Activated T-helper 17 cell treated with anti-CD3 and anti-CD28 coated beads, Interleukin-2, amount 50 U/mL, for 72 hours (primary cell): ENCODE measurements around the gene STAP2. TPM values are rescaled to one million over a fixed set of nuclear protein-coding genes. Genes with fewer than 3 reads are reported as not detected.

Experiments
- ATAC-seq: fragments of 150-1000 bp; cut with Tn5 transposase; replicated peaks from 2 replicates; pipeline ENCODE4 v1.10.0; 2021; ENCODE audit warnings: mild to moderate bottlenecking, moderate library complexity
- H3K27ac Mint-ChIP-seq: one replicate; pipeline ENCODE4 v1.8.0; 2022; ENCODE audit warnings: mixed read lengths
- H3K27me3 Mint-ChIP-seq: one replicate; pipeline ENCODE4 v1.8.0; 2022; ENCODE audit warnings: mixed read lengths
- H3K36me3 Mint-ChIP-seq: one replicate; pipeline ENCODE4 v1.8.0; 2022; ENCODE audit warnings: low read depth, mild to moderate bottlenecking, mixed read lengths
- H3K4me1 Mint-ChIP-seq: one replicate; pipeline ENCODE4 v1.8.0; 2022; ENCODE audit warnings: mixed read lengths
- H3K4me3 Mint-ChIP-seq: one replicate; pipeline ENCODE4 v1.8.0; 2022; ENCODE audit warnings: mild to moderate bottlenecking, mixed read lengths
- H3K9me3 Mint-ChIP-seq: one replicate; pipeline ENCODE4 v1.8.0; 2022; ENCODE audit warnings: mixed read lengths
- total RNA-seq, 2 donors: library from RNA; stranded (reverse); gene quantifications; one replicate each; pipeline ENCODE4 v1.2.3, GENCODE V29; 2022

The STAP2 gene
- total RNA-seq, result 10 to 100 TPM; 13.3 to 17.4 TPM

GRCh38 chr19:4338441-4339355 is at the start of gene STAP2:
Gene STAP2, minus strand, starts transcription at chr19:4338827. Its CDS starts 74 bp downstream, at chr19:4338753.
- Mint-ChIP-seq H3K36me3 (peaks cover 17% of the 10 kb centered on the region), H3K4me1 (peaks cover 26% of the 10 kb centered on the region), H3K27ac (peak within 1 kb of the TSS; percentile 94), H3K9me3 (peaks cover 5% of the 10 kb centered on the region), H3K27me3 (no peaks in the 10 kb centered on the region), H3K4me3 (peak within 1 kb of the TSS; percentile 85)
- ATAC-seq, result no peak

GRCh38 chr19:4386041-4386782 is 47.6 kb upstream of the STAP2 start:
- no peaks in the 10 kb centered on the region for H3K9me3 Mint-ChIP-seq
- peaks cover 16% of the 10 kb centered on the region for H3K4me1 Mint-ChIP-seq
- H3K36me3 Mint-ChIP-seq, result peaks cover 51% of the 10 kb centered on the region
- no peaks in the 10 kb centered on the region for H3K27me3 Mint-ChIP-seq
- H3K27ac Mint-ChIP-seq, result no peak overlapping the region
- no peak overlapping the region for H3K4me3 Mint-ChIP-seq
- ATAC-seq, result no peak

- no peak for ATAC-seq
- Mint-ChIP-seq H3K4me1 (peaks cover 19% of the 10 kb centered on the region), H3K9me3 (no peaks in the 10 kb centered on the region), H3K36me3 (peaks cover 49% of the 10 kb centered on the region), H3K27me3 (no peaks in the 10 kb centered on the region), H3K27ac (no peak overlapping the region), H3K4me3 (no peak overlapping the region)
Measured at GRCh38 chr19:4385291-4386040, 46.8 kb upstream of the STAP2 start.

GRCh38 chr19:4380254-4380727 is 41.7 kb upstream of the STAP2 start:
- peaks cover 39% of the 10 kb centered on the region for H3K4me1 Mint-ChIP-seq
- H3K9me3 Mint-ChIP-seq, result no peaks in the 10 kb centered on the region
- peak overlapping the region; percentile 86 for H3K4me3 Mint-ChIP-seq
- peak overlapping the region; percentile 76 for H3K27ac Mint-ChIP-seq
- H3K27me3 Mint-ChIP-seq, result no peaks in the 10 kb centered on the region
- ATAC-seq, result peak; percentile 67
- H3K36me3 Mint-ChIP-seq, result peaks cover 50% of the 10 kb centered on the region

- H3K36me3 Mint-ChIP-seq, result peaks cover 46% of the 10 kb centered on the region
- peaks cover 39% of the 10 kb centered on the region for H3K4me1 Mint-ChIP-seq
- peak overlapping the region; percentile 86 for H3K4me3 Mint-ChIP-seq
- ATAC-seq, result peak; percentile 83
- no peaks in the 10 kb centered on the region for H3K9me3 Mint-ChIP-seq
- peak overlapping the region; percentile 76 for H3K27ac Mint-ChIP-seq
- H3K27me3 Mint-ChIP-seq, result no peaks in the 10 kb centered on the region
Measured at GRCh38 chr19:4379383-4380253, 41.0 kb upstream of the STAP2 start.

GRCh38 chr19:4378886-4379285 is 40.3 kb upstream of the STAP2 start:
- peak overlapping the region; percentile 76 for H3K27ac Mint-ChIP-seq
- peaks cover 46% of the 10 kb centered on the region for H3K36me3 Mint-ChIP-seq
- peaks cover 42% of the 10 kb centered on the region for H3K4me1 Mint-ChIP-seq
- no peaks in the 10 kb centered on the region for H3K27me3 Mint-ChIP-seq
- H3K9me3 Mint-ChIP-seq, result no peaks in the 10 kb centered on the region
- no peak for ATAC-seq
- H3K4me3 Mint-ChIP-seq, result peak overlapping the region; percentile 86

GRCh38 chr19:4376991-4377781 is 38.6 kb upstream of the STAP2 start:
- Mint-ChIP-seq H3K9me3 (no peaks in the 10 kb centered on the region), H3K4me3 (peak overlapping the region; percentile 86), H3K36me3 (peaks cover 43% of the 10 kb centered on the region), H3K27ac (peak overlapping the region; percentile 76), H3K4me1 (peaks cover 45% of the 10 kb centered on the region), H3K27me3 (no peaks in the 10 kb centered on the region)
- ATAC-seq, result no peak

GRCh38 chr19:4376671-4376990 is 38.0 kb upstream of the STAP2 start:
- Mint-ChIP-seq H3K27me3 (no peaks in the 10 kb centered on the region), H3K36me3 (peaks cover 43% of the 10 kb centered on the region), H3K9me3 (no peaks in the 10 kb centered on the region), H3K4me1 (peaks cover 41% of the 10 kb centered on the region), H3K27ac (peak overlapping the region; percentile 76), H3K4me3 (peak overlapping the region; percentile 86)
- no peak for ATAC-seq

- no peaks in the 10 kb centered on the region for H3K9me3 Mint-ChIP-seq
- H3K27ac Mint-ChIP-seq, result peak overlapping the region; percentile 76
- H3K27me3 Mint-ChIP-seq, result no peaks in the 10 kb centered on the region
- H3K4me3 Mint-ChIP-seq, result peak overlapping the region; percentile 86
- H3K4me1 Mint-ChIP-seq, result peaks cover 38% of the 10 kb centered on the region
- ATAC-seq, result no peak
- H3K36me3 Mint-ChIP-seq, result peaks cover 45% of the 10 kb centered on the region
Measured at GRCh38 chr19:4376028-4376670, 37.5 kb upstream of the STAP2 start.

- peak overlapping the region; percentile 86 for H3K4me3 Mint-ChIP-seq
- no peak for ATAC-seq
- peak overlapping the region; percentile 76 for H3K27ac Mint-ChIP-seq
- H3K27me3 Mint-ChIP-seq, result no peaks in the 10 kb centered on the region
- H3K4me1 Mint-ChIP-seq, result peaks cover 31% of the 10 kb centered on the region
- H3K36me3 Mint-ChIP-seq, result peaks cover 48% of the 10 kb centered on the region
- no peaks in the 10 kb centered on the region for H3K9me3 Mint-ChIP-seq
Measured at GRCh38 chr19:4375164-4376027, 36.8 kb upstream of the STAP2 start.

- peak overlapping the region; percentile 61 for H3K27ac Mint-ChIP-seq
- ATAC-seq, result no peak
- peaks cover 25% of the 10 kb centered on the region for H3K4me1 Mint-ChIP-seq
- H3K9me3 Mint-ChIP-seq, result no peaks in the 10 kb centered on the region
- H3K36me3 Mint-ChIP-seq, result peaks cover 40% of the 10 kb centered on the region
- peak overlapping the region; percentile 86 for H3K4me3 Mint-ChIP-seq
- no peaks in the 10 kb centered on the region for H3K27me3 Mint-ChIP-seq
Measured at GRCh38 chr19:4374498-4375163, 36.0 kb upstream of the STAP2 start.
